IMR-90 (cell line): ENCODE results near the gene IFIT5. TPM values are rescaled to one million over a fixed set of nuclear protein-coding genes. Genes with fewer than 3 reads are reported as not detected.

Source experiments
- ATAC-seq: fragments of 200-7000 bp; cut with Tn5 transposase; 2 replicates; pipeline ENCODE4 v1.9.1; 2020; ENCODE audit warnings: low read depth, mild to moderate bottlenecking, moderate library complexity
- BruUV-seq: library from RNA; stranded (reverse); fragments of 400-500 nt; replicated peaks from 2 replicates; lab custom pipeline; 2021; lab: Mats Ljungman, UMichigan
- CTCF ChIA-PET: fragments of 300-600 bp; formaldehyde crosslinking; extraction: SDS; loops from one replicate; lab custom pipeline; 2021; ENCODE audit warnings: antibody characterized with exemption; lab: Yijun Ruan, JAX
- POLR2A ChIA-PET: fragments of 300-600 bp; sonication (Branson Sonifier 250); formaldehyde crosslinking; loops from one replicate; lab custom pipeline; 2022; ENCODE audit warnings: antibody characterized with exemption; ENCODE audit not compliant: unreplicated experiment; lab: Charles Lee
- DNase-seq: peaks from one replicate; pipeline ENCODE4 v3.0.0; 2013
- H2AFZ ChIP-seq: replicated peaks from 2 replicates; pipeline ENCODE3; 2013; ENCODE audit warnings: low read length, mild to moderate bottlenecking; ENCODE audit not compliant: poor library complexity
- H2AK5ac ChIP-seq: 2 replicates; pipeline ENCODE4 v1.6.1; 2013; ENCODE audit warnings: low read depth, low read length, inconsistent platforms
- H2AK9ac ChIP-seq: replicated peaks from 2 replicates; pipeline ENCODE3; 2013; ENCODE audit warnings: mild to moderate bottlenecking, low read depth, low read length, moderate library complexity; ENCODE audit not compliant: poor library complexity
- H2BK120ac ChIP-seq: 2 replicates; pipeline ENCODE4 v1.6.1; 2013; ENCODE audit warnings: low read depth, low read length, inconsistent platforms
- H2BK15ac ChIP-seq: 3 replicates; pipeline ENCODE4 v1.6.1; 2013; ENCODE audit warnings: low read depth, low read length, inconsistent platforms
- H2BK20ac ChIP-seq: 2 replicates; pipeline ENCODE4 v1.6.1; 2013; ENCODE audit warnings: low read depth, mild to moderate bottlenecking, inconsistent platforms, low read length, moderate library complexity
- H2BK5ac ChIP-seq: 2 replicates; pipeline ENCODE4 v1.6.1; 2013; ENCODE audit warnings: mild to moderate bottlenecking, low read depth, low read length, inconsistent platforms; ENCODE audit not compliant: poor library complexity, severe bottlenecking
- H3K14ac ChIP-seq: replicated peaks from 2 replicates; pipeline ENCODE4 v1.6.1; 2013; ENCODE audit warnings: low read depth, low read length, inconsistent platforms
- H3K18ac ChIP-seq: 2 replicates; pipeline ENCODE4 v1.6.1; 2013; ENCODE audit warnings: low read depth, low read length, control low read depth
- H3K23ac ChIP-seq: 2 replicates; pipeline ENCODE4 v1.6.1; 2013; ENCODE audit warnings: low read depth, low read length, inconsistent platforms
- H3K27ac ChIP-seq: 2 replicates; pipeline ENCODE4 v1.5.1; 2013; ENCODE audit warnings: mild to moderate bottlenecking, control low read depth, low read length; ENCODE audit not compliant: insufficient read depth
- H3K27me3 ChIP-seq: 2 replicates; pipeline ENCODE4 v1.6.1; 2013; ENCODE audit warnings: low read length; ENCODE audit not compliant: control insufficient read depth, insufficient read depth
- H3K36me3 ChIP-seq: 2 replicates; pipeline ENCODE4 v1.6.1; 2013; ENCODE audit warnings: low read length, mixed read lengths; ENCODE audit not compliant: control insufficient read depth, insufficient read depth
- H3K4ac ChIP-seq: 2 replicates; pipeline ENCODE4 v1.6.1; 2013; ENCODE audit warnings: low read depth, low read length, inconsistent platforms
- H3K4me1 ChIP-seq: 2 replicates; pipeline ENCODE4 v1.6.1; 2013; ENCODE audit warnings: low read length, mixed read lengths; ENCODE audit not compliant: control insufficient read depth, insufficient read depth
- H3K4me2 ChIP-seq: 2 replicates; pipeline ENCODE4 v1.6.1; 2013; ENCODE audit warnings: low read depth, mild to moderate bottlenecking, control low read depth, low read length, moderate library complexity
- H3K4me3 ChIP-seq: 2 replicates; pipeline ENCODE4 v1.5.1; 2013; ENCODE audit warnings: low read depth, mild to moderate bottlenecking, control low read depth, low read length, moderate library complexity; ENCODE audit not compliant: insufficient read depth
- H3K56ac ChIP-seq: 2 replicates; pipeline ENCODE4 v1.6.1; 2013; ENCODE audit warnings: low read length, inconsistent platforms; ENCODE audit not compliant: insufficient read depth; ENCODE audit errors: extremely low read depth
- H3K79me1 ChIP-seq, 2 experiments: 2 replicates each; pipeline ENCODE4 v1.6.1; 2013; ENCODE audit warnings: low read length in 2 of 2, inconsistent platforms in 1 of 2, low read depth in 1 of 2
- H3K9ac ChIP-seq: 2 replicates; pipeline ENCODE4 v1.6.1; 2013; ENCODE audit warnings: low read depth, low read length, control low read depth
- H3K9me1 ChIP-seq: 2 replicates; pipeline ENCODE4 v1.6.1; 2013; ENCODE audit warnings: low read length, inconsistent platforms; ENCODE audit not compliant: insufficient read depth
- H3K9me3 ChIP-seq: 2 replicates; pipeline ENCODE4 v1.6.1; 2013; ENCODE audit warnings: low read length; ENCODE audit not compliant: control insufficient read depth, insufficient read depth
- H4K20me1 ChIP-seq: 2 replicates; pipeline ENCODE4 v1.6.1; 2013; ENCODE audit warnings: low read length, inconsistent platforms; ENCODE audit not compliant: insufficient read depth
- H4K5ac ChIP-seq: 2 replicates; pipeline ENCODE4 v1.6.1; 2013; ENCODE audit warnings: mild to moderate bottlenecking, low read depth, low read length, control low read depth
- H4K8ac ChIP-seq, 2 experiments: 2 replicates each; pipeline ENCODE4 v1.6.1; 2013; ENCODE audit warnings: low read depth in 2 of 2, low read length in 2 of 2, control low read depth in 1 of 2, inconsistent platforms in 1 of 2
- H4K91ac ChIP-seq: 2 replicates; pipeline ENCODE4 v1.6.1; 2013; ENCODE audit warnings: low read depth, low read length, inconsistent platforms; ENCODE audit not compliant: insufficient read depth
- BHLHE40 ChIP-seq: fragments of 150-350 bp; IDR thresholded peaks from 2 replicates; pipeline ENCODE4 v1.6.1; 2016; ENCODE audit warnings: mild to moderate bottlenecking, low read depth, low read length
- CEBPB ChIP-seq: IDR thresholded peaks from 2 replicates; pipeline ENCODE4 v1.6.1; 2012; ENCODE audit warnings: low read depth, low read length, improper control_type of control experiment
- FOS ChIP-seq: fragments of 150-350 bp; IDR thresholded peaks from 2 replicates; pipeline ENCODE4 v1.6.1; 2016; ENCODE audit warnings: low read depth, low read length
- MXI1 ChIP-seq: IDR thresholded peaks from 2 replicates; pipeline ENCODE4 v1.6.1; 2012; ENCODE audit warnings: low read depth, mild to moderate bottlenecking, low read length, moderate library complexity, borderline replicate concordance
- RCOR1 ChIP-seq: IDR thresholded peaks from 2 replicates; pipeline ENCODE4 v1.6.1; 2012; ENCODE audit warnings: mild to moderate bottlenecking, low read length, improper control_type of control experiment; ENCODE audit not compliant: insufficient replicate concordance
- USF2 ChIP-seq: fragments of 150-350 bp; IDR thresholded peaks from 2 replicates; pipeline ENCODE4 v1.6.1; 2017; ENCODE audit warnings: mild to moderate bottlenecking, antibody characterized with exemption, low read length, low read depth
- WGBS, 2 experiments: methylation state at CpG; one replicate each; pipeline versions ENCODE4 v1.1.5 to v1.1.7; 2013; ENCODE audit warnings: missing lambda C conversion rate in 2 of 2; ENCODE audit not compliant: insufficient read length in 1 of 2; ENCODE audit errors: extremely low coverage in 2 of 2; 5-methylcytosine and 5-hydroxymethylcytosine counted together
- dilution Hi-C: fragments of 300-500 bp; cut with HindIII; formaldehyde crosslinking; loops from one replicate; pipeline ENCODE4 v1.14.3; 2018; ENCODE audit warnings: low sequenced_read_pairs; ENCODE audit not compliant: unreplicated experiment
- in situ Hi-C: fragments of 300-500 bp; cut with MboI; formaldehyde crosslinking; loops from 3 replicates; pipeline ENCODE4 v1.14.3; 2019; ENCODE audit warnings: low sequenced_read_pairs, inconsistent platforms, mixed read lengths
- intact Hi-C: fragments of 100-400 bp; cut with micrococcal nuclease; formaldehyde crosslinking; loops from 2 replicates; pipeline ENCODE4 v1.10.0; 2022
- polyA plus RNA-seq, 3 experiments: library from polyadenylated mRNA; depleted of rRNA; stranded (reverse); fragments of >200 nt; gene quantifications; 2 replicates each; pipeline ENCODE4 v1.2.3, GENCODE V29; 2012; ENCODE audit warnings: low replicate concordance in 1 of 3
- total RNA-seq: library from RNA; depleted of rRNA; stranded (reverse); fragments of >200 nt; gene quantifications from 2 replicates; pipeline ENCODE4 v1.2.3, GENCODE V29; 2012

The IFIT5 gene
- total and polyA plus RNA-seq, 2 of the 4 experiments (the other 2 are of a cell fraction): 5.2 to 18.1 TPM

- Histone ChIP-seq H3K27me3 (no peaks in the 10 kb centered on the region), H3K4me1 (peaks cover 9% of the 10 kb centered on the region), H3K9me3 (no peaks in the 10 kb centered on the region), H3K36me3 (no peaks in the 10 kb centered on the region), H3K14ac (peak overlapping the region; percentile 43; the same call in 1 of the 2 replicates), H3K4me2 (peak overlapping the region; percentile 58; the same call in 1 of the 2 replicates), H3K18ac (0 out of 2 replicates have a peak overlapping the region, but pooled peaks have one; percentile 6), H2AFZ (peak overlapping the region; percentile 52), H2BK120ac (no peak overlapping the region), H4K91ac (no peak overlapping the region), H2BK20ac (peak overlapping the region; percentile 40), H3K56ac (no peak overlapping the region), H3K27ac (peak overlapping the region; percentile 88; the same call in 1 of the 2 replicates), H2AK9ac (no peak overlapping the region), H3K79me1 (no peaks in the 10 kb centered on the region), H3K4me3 (no peak overlapping the region), H2AK5ac (no peak overlapping the region), H2BK15ac (no peak overlapping the region; the same call in 2 of the 3 replicates), H4K20me1 (peaks cover 8% of the 10 kb centered on the region; the same call in 1 of the 2 replicates), H4K5ac (no peak overlapping the region), H3K9me1 (peaks cover 6% of the 10 kb centered on the region), H3K4ac (peak overlapping the region; percentile 18; the same call in 1 of the 2 replicates), H3K23ac (no peak overlapping the region), H3K9ac (0 out of 2 replicates have a peak overlapping the region, but pooled peaks have one; percentile 10), H2BK5ac (peak overlapping the region; percentile 61), H4K8ac (peak overlapping the region in 1 of 2 experiments; percentile 10; a peak in 1 of 4 replicates)
- dilution Hi-C loops (no loop called here), intact Hi-C loops (loop anchor here (2.0 kb wide), 1 partner anchor 41 kb away; the partner anchor contains the start of gene IFIT5), in situ Hi-C loops (no loop called here)
- no CpG with 5 or more reads among the region's 3 CpGs for WGBS, 2 experiments
- POLR2A ChIA-PET: no interaction called here
- CTCF ChIA-PET: no interaction called here
- ATAC-seq (peak; percentile 93), DNase-seq (peak; percentile 94)
- no TSS peak for BruUV-seq
- TF ChIP-seq USF2: peak; percentile 61
- peak; percentile 91 for TF ChIP-seq CEBPB
- TF ChIP-seq RCOR1: no peak
- TF ChIP-seq MXI1: no peak
- no peak for TF ChIP-seq BHLHE40
- no peak for TF ChIP-seq FOS
These were observed 40.3 kb upstream of the IFIT5 start for GRCh38 chr10:89373916-89374711.
